Kidney (tissue), 14 donors: ENCODE results near the gene CTAGE9. TPM values are rescaled to one million over a fixed set of nuclear protein-coding genes. Genes with fewer than 3 reads are reported as not detected.

Experiments used
- DNase-seq, 5 donors: peaks; one replicate each; pipeline ENCODE4 v3.0.0-alpha.2; 2013 to 2020
- FAIRE-seq: peaks from 2 replicates; lab custom pipeline; 2012; peaks lifted over from hg19 to GRCh38; lab: Jason Lieb, UNC
- H3K27ac ChIP-seq, 2 donors: one replicate each; pipeline ENCODE4 v1.7.0; 2013; ENCODE audit warnings: low read depth in 2 of 2, low read length in 2 of 2, inconsistent platforms in 1 of 2
- H3K27me3 ChIP-seq: one replicate; pipeline ENCODE4 v1.7.1; 2013; ENCODE audit warnings: low read length, inconsistent platforms; ENCODE audit not compliant: control insufficient read depth, insufficient read depth
- H3K36me3 ChIP-seq, 3 donors: one replicate each; pipeline versions ENCODE4 v1.7.0 to v1.7.1; 2013; ENCODE audit warnings: low read length in 3 of 3, control low read depth in 1 of 3, inconsistent platforms in 1 of 3; ENCODE audit not compliant: insufficient read depth in 3 of 3, control insufficient read depth in 2 of 3
- H3K4me1 ChIP-seq, 3 donors: one replicate each; pipeline versions ENCODE4 v1.7.0 to v1.7.1; 2013; ENCODE audit warnings: low read length in 3 of 3, inconsistent platforms in 1 of 3, low read depth in 1 of 3; ENCODE audit not compliant: control insufficient read depth in 2 of 3, insufficient read depth in 2 of 3
- H3K4me3 ChIP-seq, 3 donors: one replicate each; pipeline versions ENCODE4 v1.7.0 to v1.8.1; 2013; ENCODE audit warnings: low read length in 3 of 3, control low read depth in 1 of 3, inconsistent platforms in 1 of 3
- H3K9ac ChIP-seq, 3 donors: one replicate each; pipeline versions ENCODE4 v1.7.0 to v1.7.1; 2013; ENCODE audit warnings: low read length in 3 of 3, control low read depth in 1 of 3, inconsistent platforms in 1 of 3
- H3K9me3 ChIP-seq, 3 donors: one replicate each; pipeline versions ENCODE4 v1.7.0 to v1.7.1; 2013; ENCODE audit warnings: low read length in 3 of 3, control low read depth in 1 of 3, inconsistent platforms in 1 of 3; ENCODE audit not compliant: control insufficient read depth in 2 of 3, insufficient read depth in 1 of 3
- CTCF ChIP-seq: IDR thresholded peaks from 3 replicates; pipeline ENCODE4 v1.5.1; 2012; ENCODE audit warnings: mild to moderate bottlenecking, moderate library complexity, borderline replicate concordance; ENCODE audit not compliant: insufficient read depth; ENCODE audit errors: extremely low read depth
- intact Hi-C: fragments of 100-400 bp; cut with DNase I; formaldehyde crosslinking; loops from one replicate; pipeline ENCODE4 v1.11.1; 2022
- polyA plus RNA-seq: library from polyadenylated mRNA; stranded (reverse); fragments of 350-450 nt; fragmentation: Illumina TruSeq; extraction: RNeasy Lipid Tissue Mini Kit (QIAGEN cat#74804); gene quantifications from one replicate; pipeline ENCODE4 v1.2.3, GENCODE V29; 2014; ENCODE audit warnings: low read depth, low replicate concordance; ENCODE audit not compliant: insufficient read depth
- total RNA-seq: library from RNA; stranded (reverse); fragmentation: NEBNext Ultra II Directional; extraction: Animal tissue kit (Norgen Biotek cat#: 25700); gene quantifications from one replicate; pipeline ENCODE4 v1.2.1, GENCODE V29; 2021
- donor health status: control.
- donor health status: control.
- donor health status: control.
- donor health status: control.
- donor health status: control.
- donor health status: DM: yes; HTN: yes; CAD: no.
- donor health status: Normal renal cell carcinoma (clear cell type).

Gene CTAGE9
- total and polyA plus RNA-seq, 2 donors from 2014 or later = not detected

- Histone ChIP-seq H3K4me3 (no peak overlapping the region), H3K27me3 (no peaks in the 10 kb centered on the region), H3K27ac (no peak overlapping the region), H3K9me3 (no peaks in the 10 kb centered on the region), H3K36me3 (no peaks in the 10 kb centered on the region), H3K9ac (no peak overlapping the region), H3K4me1 (no peaks in the 10 kb centered on the region)
- intact Hi-C loops = no loop called here
- FAIRE-seq = no peak
- no peak for DNase-seq
- TF ChIP-seq CTCF = no peak
Observed at GRCh38 chr6:131747821-131748353, 37.1 kb upstream of the CTAGE9 start.

GRCh38 chr6:131745476-131745875 lies 34.7 kb upstream of the CTAGE9 start:
- H3K9ac ChIP-seq = no peak overlapping the region
- no peaks in the 10 kb centered on the region for H3K36me3 ChIP-seq
- no peak overlapping the region for H3K27ac ChIP-seq
- H3K4me1 ChIP-seq = no peaks in the 10 kb centered on the region
- H3K9me3 ChIP-seq = no peaks in the 10 kb centered on the region
- DNase-seq (no peak), FAIRE-seq (peak; percentile 35)
- no peaks in the 10 kb centered on the region for H3K27me3 ChIP-seq
- intact Hi-C loops = no loop called here
- no peak for TF ChIP-seq CTCF
- H3K4me3 ChIP-seq = no peak overlapping the region

GRCh38 chr6:131744432-131745287 lies 33.8 kb upstream of the CTAGE9 start:
- no peak for DNase-seq
- H3K9ac ChIP-seq = no peak overlapping the region
- no peak overlapping the region for H3K4me3 ChIP-seq
- no peaks in the 10 kb centered on the region for H3K9me3 ChIP-seq
- intact Hi-C loops = no loop called here
- H3K4me1 ChIP-seq = no peaks in the 10 kb centered on the region
- H3K27me3 ChIP-seq = no peaks in the 10 kb centered on the region
- FAIRE-seq = no peak
- no peak for TF ChIP-seq CTCF
- no peak overlapping the region for H3K27ac ChIP-seq
- H3K36me3 ChIP-seq = no peaks in the 10 kb centered on the region
